Lung (tissue), 16 donors: ENCODE results near the gene CCDC117. TPM values are rescaled to one million over a fixed set of nuclear protein-coding genes. Genes with fewer than 3 reads are reported as not detected.

Source experiments
- ATAC-seq: fragments of 200-7000 bp; cut with Tn5 transposase; one replicate; pipeline ENCODE4 v1.9.1; 2020; ENCODE audit warnings: moderate number of reproducible peaks; ENCODE audit not compliant: insufficient read depth, low FRiP score
- DNase-seq, 3 donors: peaks; one replicate each; pipeline ENCODE4 v3.0.0-alpha.2; 2013 to 2017
- H3K27ac ChIP-seq, 2 donors: one replicate each; pipeline ENCODE4 v1.5.1; 2013; ENCODE audit warnings: mild to moderate bottlenecking in 2 of 2, moderate library complexity in 2 of 2, control low read depth in 1 of 2, inconsistent platforms in 1 of 2, low read depth in 1 of 2, low read length in 1 of 2
- H3K27me3 ChIP-seq, 3 donors: one replicate each; pipeline ENCODE4 v1.5.1; 2013; ENCODE audit warnings: low read length in 2 of 3; ENCODE audit not compliant: control insufficient read depth in 3 of 3, insufficient read depth in 3 of 3
- H3K36me3 ChIP-seq, 4 donors: one replicate each; pipeline ENCODE4 v1.5.1; 2013; ENCODE audit warnings: low read length in 4 of 4, mild to moderate bottlenecking in 1 of 4, moderate library complexity in 1 of 4; ENCODE audit not compliant: control insufficient read depth in 4 of 4, insufficient read depth in 4 of 4
- H3K4me1 ChIP-seq, 5 donors: one replicate each; pipeline ENCODE4 v1.5.1; 2013; ENCODE audit warnings: low read length in 5 of 5, mild to moderate bottlenecking in 2 of 5, moderate library complexity in 1 of 5; ENCODE audit not compliant: control insufficient read depth in 5 of 5, insufficient read depth in 5 of 5
- H3K4me3 ChIP-seq: one replicate; pipeline ENCODE4 v1.5.1; 2013; ENCODE audit warnings: mild to moderate bottlenecking, control low read depth, moderate library complexity
- H3K9ac ChIP-seq, 2 donors: one replicate each; pipeline ENCODE4 v1.5.1; 2013; ENCODE audit warnings: low read length in 2 of 2, control low read depth in 1 of 2; ENCODE audit not compliant: insufficient read depth in 1 of 2
- H3K9me3 ChIP-seq, 4 donors: one replicate each; pipeline ENCODE4 v1.5.1; 2013; ENCODE audit warnings: low read length in 3 of 4, mild to moderate bottlenecking in 1 of 4, moderate library complexity in 1 of 4; ENCODE audit not compliant: control insufficient read depth in 4 of 4, insufficient read depth in 3 of 4
- CTCF ChIP-seq: IDR thresholded peaks from 2 replicates; pipeline ENCODE4 v1.5.1; 2012; ENCODE audit warnings: mild to moderate bottlenecking; ENCODE audit errors: control extremely low read depth, extremely low read depth
- WGBS, 2 donors: extraction: QIAGEN DNeasy Blood & Tissue Kit; methylation state at CpG; one replicate each; pipeline ENCODE4 v1.1.7; 2013; 5-methylcytosine and 5-hydroxymethylcytosine counted together
- long read RNA-seq, 5 donors: transcript quantifications; one replicate each; lab custom pipeline, GENCODE V29; 2026
- polyA plus RNA-seq, 2 donors: library from polyadenylated mRNA; stranded (reverse); fragments of 200-250 nt; gene quantifications; one replicate each; pipeline ENCODE4 v1.2.1, GENCODE V29; 2013
- total RNA-seq, 2 donors: library from RNA; depleted of rRNA in 1 of 2; stranded (reverse); fragments of >200 nt in 1 of 2; gene quantifications; one replicate each; pipeline ENCODE4 v1.2.1, GENCODE V29; 2014 to 2021
- donor health status: control.
- donor health status: control.
- donor health status: Bipolar disorder and iron deficiency.
- donor health status: healthy.
- donor health status: DM: yes; HTN: yes; CAD: no.

The CCDC117 gene
- 10 to 100 TPM; 21.4 to 29.2 TPM for total RNA-seq
- 10 to 100 TPM in 1 of 2 donors, 1 to 10 TPM in 1; 7.8 to 11.4 TPM for polyA plus RNA-seq
- long read RNA-seq, donor 1, transcript CCDC117-201 (5 exons, 3,985 nt): major isoform, 11 of 11 reads
- long read RNA-seq, donor 1, partial matches to known transcripts: 0 of 11 reads
- long read RNA-seq, donor 1, other reads (novel, unspliced or antisense): 0 of 11 reads
- long read RNA-seq, donor 2, partial matches to known transcripts: 0 of 3 reads
- long read RNA-seq, donor 2, other reads (novel, unspliced or antisense): 0 of 3 reads
- long read RNA-seq, donor 3, transcript CCDC117-201 (5 exons, 3,985 nt): major isoform, 5 of 5 reads
- long read RNA-seq, donor 3, partial matches to known transcripts: 0 of 5 reads
- long read RNA-seq, donor 3, other reads (novel, unspliced or antisense): 0 of 5 reads
- long read RNA-seq, donor 4, transcript CCDC117-201 (5 exons, 3,985 nt): major isoform, 6 of 6 reads
- long read RNA-seq, donor 4, partial matches to known transcripts: 0 of 6 reads
- long read RNA-seq, donor 4, other reads (novel, unspliced or antisense): 0 of 6 reads
- long read RNA-seq, donor 5, transcript CCDC117-201 (5 exons, 3,985 nt): major isoform, 15 of 20 reads
- long read RNA-seq, donor 5, partial matches to known transcripts: 5 of 20 reads
- long read RNA-seq, donor 5, other reads (novel, unspliced or antisense): 0 of 20 reads

- DNase-seq: peak; percentile 97 to 98 (median 98)
Measured at GRCh38 chr22:28772633-28773460, at the start of gene CCDC117. Gene CCDC117 (plus strand): TSS chr22:28772695. CDS start chr22:28772850, 155 bp downstream.

GRCh38 chr22:28728002-28728401 lies 44.5 kb upstream of the CCDC117 start:
- Histone ChIP-seq H3K27me3 (no peaks in the 10 kb centered on the region), H3K4me1 (no peaks in the 10 kb centered on the region), H3K9me3 (no peaks in the 10 kb centered on the region), H3K36me3 (peaks cover 0 to 3% (median 0%) of the 10 kb centered on the region in 4 donors), H3K4me3 (no peak overlapping the region), H3K9ac (no peak overlapping the region), H3K27ac (no peak overlapping the region)
- ATAC-seq (no peak), DNase-seq (no peak)
- TF ChIP-seq CTCF: no peak
- WGBS, 2 donors: 97 to 100% methylated on average over 1 of the region's 1 CpG

More at GRCh38 chr22:28772633-28773460, at the start of gene CCDC117:
- H3K4me1 ChIP-seq: peaks cover 0 to 5% (median 0%) of the 10 kb centered on the region in 5 donors
- 0% methylated on average over 59 to 92 of the region's 92 CpGs for WGBS, 2 donors
- no peaks in the 10 kb centered on the region for H3K27me3 ChIP-seq
- peaks cover 0 to 9% (median 6%) of the 10 kb centered on the region in 4 donors for H3K36me3 ChIP-seq
- TF ChIP-seq CTCF: no peak
- H3K4me3 ChIP-seq: peak within 1 kb of the TSS; percentile 85
- H3K27ac ChIP-seq: peak within 1 kb of the TSS; percentile 97 to 100
- peak; percentile 95 for ATAC-seq
- H3K9ac ChIP-seq: peak within 1 kb of the TSS; percentile 88 to 97
- H3K9me3 ChIP-seq: no peaks in the 10 kb centered on the region

- Histone ChIP-seq H3K4me3 (no peak overlapping the region), H3K9me3 (no peaks in the 10 kb centered on the region), H3K36me3 (peaks cover 0 to 3% (median 0%) of the 10 kb centered on the region in 4 donors), H3K9ac (no peak overlapping the region), H3K4me1 (no peaks in the 10 kb centered on the region), H3K27me3 (no peaks in the 10 kb centered on the region), H3K27ac (no peak overlapping the region)
- ATAC-seq (no peak), DNase-seq (no peak)
- no peak for TF ChIP-seq CTCF
- WGBS, 2 donors: 97% methylated on average over 10 of the region's 10 CpGs
Measured at GRCh38 chr22:28728621-28729313, 43.7 kb upstream of the CCDC117 start.
